SK-N-SH treated with all-trans-retinoic acid at 6 μM for 48 hours (cell line): Measurements from ENCODE around the gene CACNA2D2.

Experiments used
- ATAC-seq: fragments of 200-7000 bp; cut with Tn5 transposase; 3 replicates; pipeline ENCODE4 v1.9.1; 2020; ENCODE audit warnings: mild to moderate bottlenecking, moderate library complexity
- ARNTL ChIP-seq: fragments of 450-650 bp; formaldehyde crosslinking; IDR thresholded peaks from 2 replicates; pipeline ENCODE4 v1.5.0; 2020; ENCODE audit warnings: low read depth, mild to moderate bottlenecking, moderate library complexity, borderline replicate concordance
- BACH2 ChIP-seq: fragments of 250-450 bp; sonication (Bioruptor Pico); IDR thresholded peaks from 2 replicates; pipeline ENCODE4 v1.9.0; 2021; ENCODE audit warnings: mild to moderate bottlenecking, borderline replicate concordance
- CSDC2 ChIP-seq: fragments of 250-450 bp; sonication (Bioruptor Pico); IDR thresholded peaks from 2 replicates; pipeline ENCODE4 v1.5.0; 2020; ENCODE audit warnings: mild to moderate bottlenecking, moderate library complexity
- ESRRG ChIP-seq: fragments of 250-450 bp; sonication (Bioruptor Pico); IDR thresholded peaks from 2 replicates; pipeline ENCODE4 v1.6.1; 2021; ENCODE audit warnings: mild to moderate bottlenecking
- GLIS3 ChIP-seq: fragments of 250-450 bp; sonication (Bioruptor Pico); IDR thresholded peaks from 2 replicates; pipeline ENCODE4 v1.5.0; 2020; ENCODE audit warnings: mild to moderate bottlenecking, moderate library complexity
- ISL1 ChIP-seq: fragments of 250-450 bp; sonication (Bioruptor Pico); IDR thresholded peaks from 2 replicates; pipeline ENCODE4 v2.1.2; 2022; ENCODE audit warnings: mild to moderate bottlenecking, moderate library complexity
- OSR1 ChIP-seq: fragments of 250-450 bp; sonication (Bioruptor Pico); IDR thresholded peaks from 2 replicates; pipeline ENCODE4 v1.8.0; 2022; ENCODE audit warnings: moderate library complexity, mild to moderate bottlenecking, inconsistent platforms
- PPARA ChIP-seq: fragments of 250-450 bp; sonication (Bioruptor Pico); IDR thresholded peaks from 2 replicates; pipeline ENCODE4 v1.5.0; 2020; ENCODE audit warnings: mild to moderate bottlenecking, borderline replicate concordance
- RARB ChIP-seq: fragments of 250-450 bp; sonication (Bioruptor Pico); IDR thresholded peaks from 2 replicates; pipeline ENCODE4 v1.8.0; 2021; ENCODE audit warnings: mild to moderate bottlenecking, moderate library complexity
- SNAI2 ChIP-seq: fragments of 250-450 bp; sonication (Bioruptor Pico); IDR thresholded peaks from 2 replicates; pipeline ENCODE4 v1.5.0; 2020; ENCODE audit warnings: mild to moderate bottlenecking, moderate library complexity
- TCF4 ChIP-seq: fragments of 250-450 bp; sonication (Bioruptor Pico); IDR thresholded peaks from 2 replicates; pipeline ENCODE4 v1.8.0; 2021; ENCODE audit warnings: mild to moderate bottlenecking, moderate library complexity, borderline replicate concordance
- TOX ChIP-seq: fragments of 250-450 bp; sonication (Bioruptor Pico); IDR thresholded peaks from 2 replicates; pipeline ENCODE4 v1.8.0; 2021; ENCODE audit warnings: mild to moderate bottlenecking, moderate library complexity, borderline replicate concordance
- ZC3H10 ChIP-seq: fragments of 250-450 bp; sonication (Bioruptor Pico); IDR thresholded peaks from 2 replicates; pipeline ENCODE4 v1.5.1; 2021; ENCODE audit warnings: mild to moderate bottlenecking, moderate library complexity
- ZFP3 ChIP-seq: fragments of 250-450 bp; sonication (Bioruptor Pico); IDR thresholded peaks from 2 replicates; pipeline ENCODE4 v1.5.0; 2020; ENCODE audit warnings: mild to moderate bottlenecking, moderate library complexity
- ZFP30 ChIP-seq: fragments of 450-650 bp; formaldehyde crosslinking; IDR thresholded peaks from 2 replicates; pipeline ENCODE4 v1.5.0; 2022; ENCODE audit warnings: mild to moderate bottlenecking, moderate library complexity
- ZNF565 ChIP-seq: fragments of 450-650 bp; formaldehyde crosslinking; conservative IDR thresholded peaks from 2 replicates; pipeline ENCODE4 v1.5.0; 2020; ENCODE audit warnings: low read depth, mild to moderate bottlenecking, moderate library complexity
- ZNF70 ChIP-seq: fragments of 450-650 bp; formaldehyde crosslinking; IDR thresholded peaks from 2 replicates; pipeline ENCODE4 v1.5.0; 2020; ENCODE audit warnings: mild to moderate bottlenecking, moderate library complexity
- ZNF8 ChIP-seq: fragments of 450-650 bp; formaldehyde crosslinking; IDR thresholded peaks from 2 replicates; pipeline ENCODE4 v1.5.0; 2020; ENCODE audit warnings: mild to moderate bottlenecking, moderate library complexity
- TF ChIP-seq, protein P1 (sequence below): fragments of 250-450 bp; sonication (Bioruptor Pico); IDR thresholded peaks from 2 replicates; pipeline ENCODE4 v1.8.0; 2021; ENCODE audit warnings: low read depth, mild to moderate bottlenecking, moderate library complexity, borderline replicate concordance
- TF ChIP-seq, protein P2 (sequence below): fragments of 250-450 bp; sonication (Bioruptor Pico); IDR thresholded peaks from 2 replicates; pipeline ENCODE4 v1.5.1; 2021; ENCODE audit warnings: mild to moderate bottlenecking, moderate library complexity
- TF ChIP-seq, protein P3 (sequence below): fragments of 250-450 bp; sonication (Bioruptor Pico); IDR thresholded peaks from 2 replicates; pipeline ENCODE4 v1.5.1; 2020; ENCODE audit warnings: low read depth, mild to moderate bottlenecking, moderate library complexity

The CACNA2D2 gene

DNA sequence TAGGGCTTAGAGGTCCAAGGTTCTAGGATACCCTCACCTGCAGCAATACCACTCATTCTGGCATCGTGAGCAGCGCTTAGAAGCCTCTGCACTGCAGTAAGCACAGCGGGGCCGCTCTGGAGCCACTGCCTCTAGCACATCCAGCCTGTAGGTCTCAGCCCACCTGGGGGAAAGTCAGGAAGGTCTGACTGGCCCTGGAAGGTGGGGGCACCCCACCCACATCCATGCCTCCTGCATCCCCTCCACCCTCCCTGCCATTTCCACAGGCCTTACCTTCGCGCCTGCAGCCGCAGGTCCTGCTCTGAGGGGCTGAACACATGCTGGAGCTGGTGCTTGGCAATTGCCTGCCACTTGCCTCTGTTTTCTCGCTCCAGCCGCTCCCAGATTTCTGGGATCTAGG lies 161.9 kb downstream of the CACNA2D2 start:
- ATAC-seq = no peak
- TF ChIP-seq, protein P1, sequence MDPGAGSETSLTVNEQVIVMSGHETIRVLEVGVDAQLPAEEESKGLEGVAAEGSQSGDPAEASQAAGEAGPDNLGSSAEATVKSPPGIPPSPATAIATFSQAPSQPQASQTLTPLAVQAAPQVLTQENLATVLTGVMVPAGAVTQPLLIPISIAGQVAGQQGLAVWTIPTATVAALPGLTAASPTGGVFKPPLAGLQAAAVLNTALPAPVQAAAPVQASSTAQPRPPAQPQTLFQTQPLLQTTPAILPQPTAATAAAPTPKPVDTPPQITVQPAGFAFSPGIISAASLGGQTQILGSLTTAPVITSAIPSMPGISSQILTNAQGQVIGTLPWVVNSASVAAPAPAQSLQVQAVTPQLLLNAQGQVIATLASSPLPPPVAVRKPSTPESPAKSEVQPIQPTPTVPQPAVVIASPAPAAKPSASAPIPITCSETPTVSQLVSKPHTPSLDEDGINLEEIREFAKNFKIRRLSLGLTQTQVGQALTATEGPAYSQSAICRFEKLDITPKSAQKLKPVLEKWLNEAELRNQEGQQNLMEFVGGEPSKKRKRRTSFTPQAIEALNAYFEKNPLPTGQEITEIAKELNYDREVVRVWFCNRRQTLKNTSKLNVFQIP (CRISPR knock-in tag) = no peak
- TF ChIP-seq ZFP3 = no peak
- no peak for TF ChIP-seq ZNF565
- no peak for TF ChIP-seq ESRRG (CRISPR knock-in tag)
- no peak for TF ChIP-seq ZFP30 (CRISPR knock-in tag)
- no peak for TF ChIP-seq RARB (CRISPR knock-in tag)
- TF ChIP-seq GLIS3 = no peak
- no peak for TF ChIP-seq BACH2 (CRISPR knock-in tag)
- no peak for TF ChIP-seq OSR1 (CRISPR knock-in tag)
- no peak for TF ChIP-seq SNAI2 (CRISPR knock-in tag)
- no peak for TF ChIP-seq ZNF8 (CRISPR knock-in tag)
- TF ChIP-seq, protein P2, sequence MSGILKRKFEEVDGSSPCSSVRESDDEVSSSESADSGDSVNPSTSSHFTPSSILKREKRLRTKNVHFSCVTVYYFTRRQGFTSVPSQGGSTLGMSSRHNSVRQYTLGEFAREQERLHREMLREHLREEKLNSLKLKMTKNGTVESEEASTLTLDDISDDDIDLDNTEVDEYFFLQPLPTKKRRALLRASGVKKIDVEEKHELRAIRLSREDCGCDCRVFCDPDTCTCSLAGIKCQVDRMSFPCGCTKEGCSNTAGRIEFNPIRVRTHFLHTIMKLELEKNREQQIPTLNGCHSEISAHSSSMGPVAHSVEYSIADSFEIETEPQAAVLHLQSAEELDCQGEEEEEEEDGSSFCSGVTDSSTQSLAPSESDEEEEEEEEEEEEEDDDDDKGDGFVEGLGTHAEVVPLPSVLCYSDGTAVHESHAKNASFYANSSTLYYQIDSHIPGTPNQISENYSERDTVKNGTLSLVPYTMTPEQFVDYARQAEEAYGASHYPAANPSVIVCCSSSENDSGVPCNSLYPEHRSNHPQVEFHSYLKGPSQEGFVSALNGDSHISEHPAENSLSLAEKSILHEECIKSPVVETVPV = no peak
- TF ChIP-seq, protein P3, sequence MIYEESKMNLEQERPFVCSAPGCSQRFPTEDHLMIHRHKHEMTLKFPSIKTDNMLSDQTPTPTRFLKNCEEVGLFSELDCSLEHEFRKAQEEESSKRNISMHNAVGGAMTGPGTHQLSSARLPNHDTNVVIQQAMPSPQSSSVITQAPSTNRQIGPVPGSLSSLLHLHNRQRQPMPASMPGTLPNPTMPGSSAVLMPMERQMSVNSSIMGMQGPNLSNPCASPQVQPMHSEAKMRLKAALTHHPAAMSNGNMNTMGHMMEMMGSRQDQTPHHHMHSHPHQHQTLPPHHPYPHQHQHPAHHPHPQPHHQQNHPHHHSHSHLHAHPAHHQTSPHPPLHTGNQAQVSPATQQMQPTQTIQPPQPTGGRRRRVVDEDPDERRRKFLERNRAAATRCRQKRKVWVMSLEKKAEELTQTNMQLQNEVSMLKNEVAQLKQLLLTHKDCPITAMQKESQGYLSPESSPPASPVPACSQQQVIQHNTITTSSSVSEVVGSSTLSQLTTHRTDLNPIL = no peak

DNA sequence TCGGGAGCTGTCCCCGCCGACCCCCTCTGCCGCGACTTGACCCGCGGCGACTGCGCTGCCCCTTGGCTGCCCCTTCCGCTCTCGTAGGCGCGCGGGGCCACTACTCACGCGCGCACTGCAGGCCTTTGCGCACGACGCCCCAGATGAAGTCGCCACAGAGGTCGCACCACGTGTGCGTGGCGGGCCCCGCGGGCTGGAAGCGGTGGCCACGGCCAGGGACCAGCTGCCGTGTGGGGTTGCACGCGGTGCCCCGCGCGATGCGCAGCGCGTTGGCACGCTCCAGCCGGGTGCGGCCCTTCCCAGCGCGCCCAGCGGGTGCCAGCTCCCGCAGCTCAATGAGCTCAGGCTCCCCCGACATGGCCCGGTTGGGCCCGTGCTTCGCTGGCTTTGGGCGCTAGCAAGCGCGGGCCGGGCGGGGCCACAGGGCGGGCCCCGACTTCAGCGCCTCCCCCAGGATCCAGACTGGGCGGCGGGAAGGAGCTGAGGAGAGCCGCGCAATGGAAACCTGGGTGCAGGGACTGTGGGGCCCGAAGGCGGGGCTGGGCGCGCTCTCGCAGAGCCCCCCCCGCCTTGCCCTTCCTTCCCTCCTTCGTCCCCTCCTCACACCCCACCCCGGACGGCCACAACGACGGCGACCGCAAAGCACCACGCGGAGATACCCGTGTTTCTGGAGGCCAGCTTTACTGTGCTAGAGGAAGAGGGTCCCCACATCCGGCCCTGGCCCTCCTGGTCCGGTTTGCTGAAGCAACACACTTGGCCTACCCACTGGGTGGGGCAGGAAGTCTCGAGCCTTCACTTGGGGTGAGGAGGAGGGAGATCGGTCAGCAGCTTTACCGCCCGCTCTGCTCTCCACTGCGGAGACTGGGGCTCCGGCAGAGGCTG lies 162.7 kb downstream of the CACNA2D2 start, which contains the start of gene RASSF1:
Gene RASSF1, minus strand, starts transcription at position 389 of the 882 bp plus-strand sequence. Its CDS starts 31 bp downstream, at position 358.
- ATAC-seq = no peak

DNA sequence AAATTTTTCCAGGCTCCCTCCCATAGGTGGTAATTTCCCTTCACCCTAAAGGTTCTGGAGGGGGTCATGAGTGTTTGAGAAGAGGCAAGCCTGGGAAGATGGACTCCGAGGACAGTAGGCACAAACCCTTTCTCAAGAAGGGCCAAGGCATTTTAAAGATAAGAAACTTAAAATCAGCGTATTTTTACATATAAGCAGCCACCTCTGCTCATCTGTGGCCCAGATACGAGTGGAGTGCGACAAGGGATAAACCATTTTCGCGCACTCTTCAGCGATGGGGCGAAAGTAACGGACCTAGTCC lies 163.3 kb downstream of the CACNA2D2 start:
- no peak for TF ChIP-seq ARNTL (CRISPR knock-in tag)
- TF ChIP-seq, protein P3 = no peak
- no peak for TF ChIP-seq ESRRG (CRISPR knock-in tag)
- TF ChIP-seq CSDC2 (CRISPR knock-in tag) = no peak
- TF ChIP-seq ZNF70 (CRISPR knock-in tag) = no peak
- no peak for TF ChIP-seq ZFP3
- TF ChIP-seq ZNF565 = no peak
- no peak for TF ChIP-seq TOX (CRISPR knock-in tag)
- no peak for TF ChIP-seq ZC3H10 (CRISPR knock-in tag)
- TF ChIP-seq ZNF8 (CRISPR knock-in tag) = no peak
- TF ChIP-seq, protein P1 (CRISPR knock-in tag) = no peak
- TF ChIP-seq PPARA (CRISPR knock-in tag) = no peak
- no peak for TF ChIP-seq ISL1 (CRISPR knock-in tag)
- no peak for TF ChIP-seq TCF4 (CRISPR knock-in tag)
- ATAC-seq = no peak

More for the DNA sequence above, 162.7 kb downstream of the CACNA2D2 start, which contains the start of gene RASSF1:
- no peak for TF ChIP-seq ZFP3
- no peak for TF ChIP-seq ZNF565
- no peak for TF ChIP-seq ISL1 (CRISPR knock-in tag)
- TF ChIP-seq ZC3H10 (CRISPR knock-in tag) = no peak
- no peak for TF ChIP-seq PPARA (CRISPR knock-in tag)
- TF ChIP-seq, all 23 proteins: peak for 0
